CD4-positive, alpha-beta T cell treated with Interleukin-17A for 4 hours (primary cell): ENCODE data around the gene GUCA2B.

Source experiments
- DNase-seq: peaks from one replicate; pipeline ENCODE4 v3.0.0-alpha.2; 2020; ENCODE audit warnings: mixed read lengths

The GUCA2B gene

DNA sequence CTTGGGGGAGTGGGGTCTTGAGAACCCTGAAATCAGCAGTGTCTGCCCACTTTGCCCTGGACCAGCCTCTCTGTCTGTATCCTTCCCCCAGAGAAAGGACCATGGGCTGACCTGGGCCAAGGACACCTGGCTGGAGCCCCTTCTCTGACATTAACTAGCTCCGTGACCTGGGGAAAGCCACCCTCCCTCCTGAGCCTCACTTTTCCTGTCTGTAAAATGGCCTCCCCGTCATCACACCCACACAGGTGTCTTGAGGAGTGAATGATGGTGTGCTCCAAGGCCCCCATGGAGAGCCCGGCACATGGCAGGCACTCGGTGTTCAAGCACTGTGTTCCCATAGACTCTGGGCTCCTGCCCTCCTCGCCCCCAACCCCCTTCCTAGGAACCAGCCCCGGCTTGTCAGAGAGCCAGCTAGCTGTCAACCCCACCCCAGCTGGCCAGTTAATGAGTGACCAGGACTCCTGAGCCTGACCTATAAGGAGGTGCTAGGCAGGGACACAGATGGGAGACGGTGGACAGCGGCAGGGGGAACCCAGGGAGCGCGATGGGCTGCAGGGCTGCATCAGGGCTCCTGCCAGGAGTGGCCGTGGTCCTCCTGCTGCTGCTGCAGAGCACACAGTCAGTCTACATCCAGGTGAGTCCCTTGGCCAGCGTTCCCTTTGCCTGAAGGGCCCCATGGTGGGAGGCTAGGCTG lies at the start of gene GUCA2B:
TSS of gene GUCA2B (plus strand) at position 504 of the 694 bp plus-strand sequence. CDS start at position 545, 41 bp downstream.
- no peak for DNase-seq

DNA sequence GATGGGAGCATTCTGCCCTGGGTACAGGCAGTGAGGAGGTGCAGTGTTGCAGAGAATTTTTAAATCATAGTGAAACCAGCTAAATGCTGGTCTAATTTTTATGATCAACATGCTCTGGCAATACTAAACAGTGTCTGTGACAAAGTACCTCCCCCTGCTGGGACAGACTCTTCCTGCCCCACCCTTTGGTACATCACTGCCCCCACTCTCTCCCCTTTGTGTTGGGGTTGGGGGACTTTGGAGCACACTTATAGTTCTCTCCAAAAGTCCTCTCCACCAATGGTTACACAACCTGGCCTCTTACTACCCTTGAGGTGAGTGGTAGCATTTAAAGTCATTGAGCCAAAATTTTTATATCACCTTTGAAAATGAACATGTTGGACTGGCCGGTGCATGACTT lies 48.2 kb upstream of the GUCA2B start:
- no peak for DNase-seq

DNA sequence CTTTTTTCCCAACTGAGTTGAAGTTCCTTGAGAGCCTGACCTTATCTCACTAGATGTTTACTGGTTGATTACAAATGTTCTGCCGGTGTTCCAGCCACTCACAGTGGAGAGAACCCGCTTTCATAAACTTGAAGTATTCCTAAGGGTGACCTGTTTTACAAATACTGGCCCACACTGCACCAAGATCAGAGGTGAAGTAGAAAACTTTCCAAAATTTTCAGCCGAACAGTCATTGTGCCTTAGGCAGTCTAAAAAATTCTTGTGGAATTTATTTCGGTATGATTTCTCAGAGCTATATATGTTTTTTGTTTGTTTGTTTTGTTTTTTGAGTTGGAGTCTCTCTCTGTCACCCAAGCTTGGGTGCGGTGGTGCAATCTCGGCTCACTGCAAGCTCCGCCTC lies 44.9 kb upstream of the GUCA2B start:
- no peak for DNase-seq

DNA sequence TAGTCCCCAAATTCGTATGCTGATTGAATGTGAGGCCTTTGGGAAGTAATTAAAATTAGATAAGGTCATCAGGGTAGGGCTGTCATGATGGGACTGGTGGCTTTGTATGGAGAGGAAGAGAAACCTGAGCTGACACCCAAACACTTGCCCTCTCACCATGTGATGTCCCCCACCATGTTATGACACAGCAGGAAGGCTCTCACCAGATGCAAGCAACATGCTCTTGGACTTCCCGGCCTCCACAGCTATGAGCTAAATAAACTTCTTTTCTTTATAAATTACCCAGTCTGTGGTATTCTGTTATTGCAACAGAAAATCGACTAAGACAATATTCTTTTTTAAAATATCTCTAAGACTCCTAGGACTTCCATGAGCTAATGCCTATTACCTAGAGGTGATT lies 43.6 kb upstream of the GUCA2B start:
- DNase-seq, result no peak

DNA sequence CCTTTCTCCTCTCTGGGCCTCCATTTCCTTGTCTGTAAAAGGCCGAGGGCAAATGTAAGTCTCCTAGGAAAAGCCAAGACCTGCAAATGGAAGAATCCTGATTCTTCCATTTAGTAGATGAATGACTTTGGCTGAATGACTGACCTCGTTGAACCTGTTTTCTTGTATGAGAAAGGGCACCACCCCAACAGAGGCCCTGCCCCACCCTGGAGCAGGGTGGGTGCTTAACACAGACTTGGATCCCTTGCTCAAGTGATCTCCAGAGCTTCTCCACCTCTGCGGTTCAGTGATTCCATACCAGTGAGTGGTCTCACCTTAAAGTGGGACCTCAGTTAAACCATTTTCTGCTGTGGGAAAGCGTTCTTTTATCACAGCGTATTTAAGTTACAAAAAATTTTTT lies 39.0 kb upstream of the GUCA2B start:
- no peak for DNase-seq

DNA sequence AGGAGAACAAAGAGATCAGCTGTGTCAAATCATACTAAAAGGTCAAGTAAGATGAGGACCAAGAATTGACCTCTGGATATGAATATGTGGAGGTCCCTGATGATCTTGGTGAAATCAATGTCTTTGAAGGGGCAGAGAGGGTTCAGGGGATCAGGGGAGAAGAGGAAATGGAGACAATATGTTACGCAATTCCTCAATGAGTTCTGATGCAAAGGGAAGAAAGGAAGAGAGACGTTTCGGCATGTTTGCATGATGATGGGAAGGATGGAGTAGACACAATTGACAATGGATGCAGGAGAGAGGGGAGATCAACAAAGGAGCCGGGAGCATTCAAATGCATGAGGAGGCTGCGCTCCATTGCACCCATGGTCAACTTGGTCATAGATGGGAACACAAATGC lies 36.0 kb upstream of the GUCA2B start:
- no peak for DNase-seq

DNA sequence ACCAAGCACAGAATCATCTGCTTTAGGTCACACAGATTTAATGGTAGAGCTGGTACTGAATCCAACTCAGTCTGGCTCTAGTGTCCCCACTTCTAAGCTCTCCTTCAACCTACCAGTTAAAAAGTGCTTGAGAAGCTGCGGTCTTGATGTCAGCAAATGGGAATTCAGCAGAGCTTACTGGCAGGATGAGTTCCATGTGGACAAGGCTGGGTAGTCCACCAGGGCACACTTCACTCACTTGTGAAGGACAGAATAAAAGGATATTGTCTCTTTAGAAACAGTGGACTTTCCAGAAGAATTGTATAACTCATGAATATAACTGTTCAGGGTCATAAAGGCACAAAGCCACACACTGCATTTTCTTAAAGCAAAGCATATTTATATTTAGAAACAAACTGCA lies 35.1 kb upstream of the GUCA2B start:
- no peak for DNase-seq

DNA sequence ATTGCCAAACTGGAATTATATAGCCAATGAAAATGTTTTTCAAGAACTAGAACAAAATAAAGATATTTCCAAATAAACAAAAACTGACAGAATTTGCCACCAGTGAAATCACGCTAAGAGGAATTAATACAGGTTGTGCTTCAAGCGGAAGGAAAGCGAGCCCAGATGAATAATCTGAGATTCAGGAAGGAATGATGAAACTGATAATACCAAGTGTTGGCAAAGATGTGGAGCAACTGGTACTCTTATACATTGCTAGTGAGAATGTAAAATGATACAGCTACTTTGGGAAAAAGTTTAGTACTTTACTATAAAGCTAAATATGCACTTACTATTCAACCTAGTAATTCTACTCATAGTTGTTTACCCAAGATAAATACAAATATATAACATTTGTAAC lies 30.8 kb upstream of the GUCA2B start:
- DNase-seq, result no peak

DNA sequence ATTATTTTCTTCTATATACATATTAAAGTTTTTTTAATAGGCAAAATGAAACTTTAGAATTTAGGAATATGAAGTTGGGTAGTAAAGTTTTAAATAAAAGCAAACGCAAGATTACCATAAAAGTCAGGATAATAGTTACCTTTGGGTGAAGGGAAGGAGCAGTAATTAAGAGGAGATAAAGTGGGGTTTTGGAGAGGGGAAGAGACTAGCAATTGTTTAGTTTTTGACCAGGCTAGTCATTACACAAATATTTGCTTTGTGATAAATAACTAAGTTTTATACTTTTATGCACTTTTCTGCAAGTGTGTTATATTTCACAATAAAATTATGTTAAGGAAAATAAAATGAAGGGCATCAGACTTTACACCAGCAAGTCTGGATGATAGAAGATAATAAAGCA lies 27.7 kb upstream of the GUCA2B start:
- DNase-seq, result no peak

DNA sequence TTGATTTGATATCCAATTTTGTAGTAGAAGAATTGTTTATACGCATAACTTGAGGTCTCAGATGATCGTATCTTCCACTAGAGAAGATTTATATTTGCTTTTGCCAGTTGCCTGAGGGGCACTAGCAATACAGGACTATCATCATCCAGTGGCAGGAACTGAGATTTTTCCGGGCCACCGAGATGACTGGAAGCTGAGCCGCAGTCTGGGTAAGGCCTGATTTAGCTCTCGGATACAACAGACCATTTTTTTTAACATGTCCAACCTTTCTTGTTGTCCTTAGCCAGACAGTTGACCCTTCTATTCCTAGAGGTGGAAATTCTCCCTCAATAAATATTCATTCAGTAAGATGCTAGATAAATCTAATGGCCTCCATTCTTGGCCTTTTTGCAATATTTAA lies 25.4 kb upstream of the GUCA2B start:
- no peak for DNase-seq

DNA sequence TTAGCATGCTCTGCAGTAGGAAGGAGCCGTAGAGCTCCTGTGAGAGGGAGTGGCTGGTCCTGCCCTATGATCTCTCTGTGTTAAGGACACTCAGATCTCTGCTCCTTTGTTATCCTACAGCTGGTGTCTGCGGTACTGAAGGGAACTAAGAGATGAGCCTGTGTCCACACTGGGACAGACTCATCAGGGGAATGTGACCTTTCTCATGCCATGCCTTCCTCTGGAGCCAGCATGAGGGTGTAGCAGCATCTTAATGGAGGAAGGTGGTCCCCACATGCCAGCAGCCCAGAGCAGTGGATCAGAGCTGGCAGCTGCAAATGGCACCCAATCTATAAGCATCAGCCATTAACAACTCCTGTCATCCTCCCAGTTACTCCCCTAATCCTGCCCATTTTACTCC lies 24.7 kb upstream of the GUCA2B start:
- DNase-seq, result no peak

DNA sequence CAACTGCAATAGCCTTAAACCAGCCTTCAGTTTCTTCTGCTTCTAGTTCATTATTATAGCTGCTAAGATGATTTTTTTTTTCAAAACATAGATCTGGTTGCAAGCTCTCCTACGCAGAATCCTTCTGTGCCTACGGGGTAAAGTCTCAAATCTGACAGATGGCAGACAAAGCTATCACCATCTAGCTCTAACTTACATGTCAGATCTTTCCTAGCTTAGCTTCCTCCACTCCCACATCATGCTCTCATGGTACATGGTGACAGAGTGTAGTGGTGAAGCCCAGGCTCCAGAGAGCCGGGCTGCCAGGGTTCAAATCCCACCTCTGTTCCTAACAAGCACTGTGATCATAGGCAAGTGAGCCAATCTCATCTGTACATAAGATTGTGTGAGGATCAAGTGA lies 24.2 kb upstream of the GUCA2B start:
- no peak for DNase-seq

DNA sequence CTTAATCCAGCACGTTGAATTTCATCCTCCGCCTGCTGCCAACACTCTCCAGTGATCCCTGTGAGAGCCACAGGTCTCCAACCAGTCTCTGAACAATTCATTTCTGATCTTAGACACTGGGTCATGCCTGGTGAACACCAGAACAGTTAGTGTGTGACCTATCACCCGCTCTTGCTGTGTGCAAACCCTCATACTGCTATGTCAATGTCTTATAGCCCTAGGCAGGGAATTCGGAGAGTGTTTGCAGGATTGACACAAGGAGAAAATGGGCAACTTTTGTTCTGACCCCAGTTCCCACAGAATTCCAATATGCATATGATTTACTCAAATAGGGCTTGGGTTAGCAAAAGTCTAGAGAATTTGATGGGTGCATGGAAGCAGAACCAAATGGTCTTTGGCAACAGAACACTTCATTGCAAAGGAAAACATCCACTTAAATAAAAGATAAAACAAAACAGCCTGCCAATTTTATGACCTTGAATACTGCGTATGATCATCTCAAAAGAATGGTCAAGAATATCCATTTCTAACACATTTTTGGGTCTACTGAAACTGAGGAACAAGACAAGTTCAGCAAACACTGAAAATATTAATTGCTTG lies 23.0 kb upstream of the GUCA2B start:
- no peak for DNase-seq

DNA sequence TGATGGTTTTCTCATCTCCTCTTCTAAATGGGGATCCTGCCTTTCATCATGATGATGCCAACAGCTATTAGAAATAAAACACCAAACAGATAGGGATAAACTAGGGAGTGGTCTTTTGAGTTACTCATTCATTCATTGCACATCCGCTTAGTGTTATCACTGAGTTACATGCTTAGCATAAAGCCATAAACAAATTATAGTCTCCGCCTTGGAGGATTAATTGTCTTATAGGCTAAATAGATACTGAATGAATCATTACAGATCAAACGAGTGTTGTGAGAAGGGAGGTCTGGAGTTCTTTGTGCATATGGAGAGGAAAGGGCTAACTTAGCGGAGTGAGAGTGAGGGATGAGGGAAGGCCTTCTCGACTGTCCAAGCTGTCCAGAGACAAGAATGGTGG lies 19.8 kb upstream of the GUCA2B start:
- DNase-seq, result no peak

DNA sequence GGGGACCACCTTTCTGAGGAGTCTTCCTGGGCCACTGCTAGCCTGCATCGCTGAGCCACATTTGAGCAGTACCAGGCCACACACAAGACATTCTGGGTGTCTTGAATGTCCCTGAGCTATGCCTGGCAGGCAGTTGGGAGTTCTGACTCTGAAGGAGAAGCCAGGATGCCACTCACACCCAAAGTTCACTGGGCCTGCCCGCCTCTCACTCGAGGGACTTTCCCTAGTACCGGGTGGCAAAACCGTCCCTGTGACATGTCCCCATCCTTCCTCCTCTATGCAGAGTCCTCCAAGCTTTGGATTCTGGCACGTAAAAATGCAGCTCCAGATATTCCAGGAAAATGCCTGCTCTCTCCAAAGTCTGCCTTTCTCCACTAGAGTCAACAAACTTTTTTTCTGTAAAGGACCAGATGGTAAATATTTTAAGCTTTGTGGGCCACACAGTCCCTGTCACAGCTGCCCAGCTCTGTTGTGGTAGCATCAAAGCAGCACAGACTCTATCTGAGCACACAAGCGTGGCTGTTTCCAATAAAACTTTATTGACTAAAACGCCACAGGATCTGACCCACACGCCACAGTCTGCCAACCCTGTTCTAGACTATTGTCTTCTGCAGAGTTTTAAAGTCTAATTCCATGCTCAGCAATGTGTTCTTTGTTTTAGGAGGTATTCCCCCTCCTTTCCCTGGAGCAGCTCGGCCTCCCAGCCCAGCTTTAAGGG lies 19.2 kb upstream of the GUCA2B start:
- no peak for DNase-seq

DNA sequence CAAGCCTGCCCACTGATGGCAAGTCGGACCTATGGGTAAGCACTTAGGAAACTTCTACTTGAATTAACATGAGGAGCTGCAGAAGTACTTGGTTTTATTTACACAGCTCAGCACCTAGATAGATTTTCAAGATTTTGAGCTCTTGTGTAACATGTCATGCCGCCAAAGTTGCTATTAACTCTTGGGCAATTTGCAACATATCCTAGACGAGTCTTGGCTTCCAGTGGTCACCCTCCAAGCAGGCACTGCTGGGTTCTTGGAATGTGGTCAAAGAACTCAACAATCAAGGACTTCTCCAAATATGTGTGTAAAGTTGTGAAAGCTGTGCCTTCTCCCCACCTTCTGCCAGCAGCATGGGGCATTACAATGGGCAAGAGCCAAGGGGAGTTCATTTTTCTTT lies 17.8 kb upstream of the GUCA2B start:
- DNase-seq, result no peak

DNA sequence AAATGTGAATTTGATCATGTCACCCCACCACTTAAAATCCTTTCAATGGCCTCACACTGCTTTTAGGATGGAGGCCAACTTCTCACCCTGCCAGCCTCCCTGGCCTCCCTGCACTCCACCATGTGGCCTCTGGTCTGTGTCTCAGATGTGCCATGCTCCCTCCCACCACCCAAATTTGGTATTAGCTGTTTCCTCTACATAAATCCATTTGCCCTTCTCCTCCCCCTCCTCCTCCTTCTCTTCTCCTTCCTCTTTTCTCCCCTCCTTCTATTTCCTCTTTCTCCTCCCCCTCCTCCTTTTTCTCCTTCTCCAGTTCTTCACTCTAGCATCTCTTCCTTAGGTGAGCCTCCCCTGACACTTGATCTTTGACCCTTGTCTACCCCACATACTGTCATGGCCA lies 16.7 kb upstream of the GUCA2B start:
- no peak for DNase-seq

DNA sequence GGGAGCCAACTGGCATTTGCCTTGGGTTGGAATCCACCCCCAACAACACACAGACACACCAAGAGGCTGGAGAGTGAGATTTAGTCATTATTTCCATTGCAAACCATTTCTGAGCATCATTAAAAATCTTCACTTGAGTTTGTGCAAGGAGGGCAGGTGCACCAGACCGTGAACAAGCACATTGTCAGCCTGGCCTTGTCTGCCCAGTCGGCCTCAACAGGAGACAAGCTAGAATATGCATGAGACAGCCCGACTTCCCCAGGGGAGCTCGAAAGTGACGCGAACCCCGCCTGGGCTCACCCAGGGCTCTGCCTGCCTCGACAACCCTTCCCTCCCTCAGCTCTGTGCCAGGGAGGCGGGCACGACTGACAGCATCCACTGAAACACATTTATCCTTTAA lies 15.4 kb upstream of the GUCA2B start:
- no peak for DNase-seq

DNA sequence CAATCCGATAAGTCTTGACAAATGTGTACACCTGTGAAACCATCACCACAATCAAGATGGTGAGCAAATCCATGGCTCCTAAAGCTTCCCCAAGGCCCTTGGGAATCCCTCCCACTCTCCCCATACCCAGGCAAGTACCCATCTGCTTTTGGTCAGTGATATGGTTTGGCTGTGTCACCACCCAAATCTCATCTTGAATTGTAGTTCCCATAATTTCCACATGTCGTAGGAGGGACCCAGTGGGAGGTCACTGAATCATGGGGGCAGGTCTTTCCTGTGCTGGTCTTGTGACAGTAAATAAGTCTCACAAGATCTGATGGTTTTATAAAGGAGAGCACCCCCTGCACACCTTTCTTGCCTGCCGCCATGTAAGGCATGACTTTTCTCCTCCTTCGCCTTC lies 14.6 kb upstream of the GUCA2B start:
- DNase-seq, result no peak

DNA sequence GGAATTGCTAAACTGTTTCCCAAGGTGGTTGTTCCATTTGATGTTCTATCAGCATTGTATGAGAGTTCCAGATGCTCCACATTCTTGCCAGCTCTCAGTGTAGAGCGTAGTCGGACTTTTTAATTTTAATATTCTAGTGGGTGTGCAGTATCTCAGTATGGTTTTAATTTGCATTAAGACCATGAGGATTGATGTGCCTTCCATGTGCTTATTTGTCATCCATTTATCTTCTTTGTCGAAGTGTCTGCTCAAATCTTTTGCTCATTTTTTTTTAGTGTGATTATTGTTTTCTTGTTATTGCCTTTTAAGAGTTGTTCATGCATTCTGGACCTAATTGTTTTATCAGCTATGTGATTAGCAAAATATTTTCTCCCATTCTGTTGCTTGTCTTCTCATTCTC lies 13.8 kb upstream of the GUCA2B start:
- DNase-seq, result no peak

DNA sequence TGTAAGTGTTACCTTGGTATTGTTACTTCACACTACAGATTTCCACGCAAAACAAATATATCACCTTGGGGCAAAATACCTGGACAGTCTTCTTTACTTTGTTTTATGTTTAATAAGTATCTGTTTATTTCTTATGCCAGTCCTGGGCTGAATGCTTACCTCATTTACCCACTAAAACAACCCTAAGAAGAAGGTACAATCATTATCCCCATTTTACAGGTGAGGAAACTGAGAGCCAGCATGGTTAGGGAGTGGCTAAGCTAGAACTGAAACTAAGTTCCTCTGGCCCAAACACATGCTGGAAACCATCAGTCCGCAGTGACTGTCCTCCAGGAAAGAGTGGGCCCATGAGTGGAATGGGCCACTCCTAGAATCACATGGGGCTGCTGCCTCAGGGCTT lies 13.0 kb upstream of the GUCA2B start:
- no peak for DNase-seq

DNA sequence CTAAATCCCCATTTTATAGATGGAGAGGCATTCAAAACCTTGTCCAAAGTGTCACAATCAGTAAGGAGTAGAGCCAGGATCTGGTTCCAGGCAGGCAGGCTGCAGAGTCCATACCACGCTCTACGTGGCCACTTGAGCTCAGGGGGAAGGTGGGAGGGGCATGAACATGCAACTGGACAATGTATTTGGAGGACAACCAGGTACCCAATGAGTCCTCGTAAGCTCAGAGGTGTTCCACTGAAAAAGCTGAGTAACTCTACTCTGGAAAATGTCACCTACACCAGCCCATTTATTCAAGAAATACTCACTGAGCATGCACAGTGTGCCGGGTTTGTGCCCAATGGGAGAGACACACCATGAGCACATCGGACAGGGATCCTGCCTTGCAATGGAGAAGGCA lies 11.2 kb upstream of the GUCA2B start:
- no peak for DNase-seq

DNA sequence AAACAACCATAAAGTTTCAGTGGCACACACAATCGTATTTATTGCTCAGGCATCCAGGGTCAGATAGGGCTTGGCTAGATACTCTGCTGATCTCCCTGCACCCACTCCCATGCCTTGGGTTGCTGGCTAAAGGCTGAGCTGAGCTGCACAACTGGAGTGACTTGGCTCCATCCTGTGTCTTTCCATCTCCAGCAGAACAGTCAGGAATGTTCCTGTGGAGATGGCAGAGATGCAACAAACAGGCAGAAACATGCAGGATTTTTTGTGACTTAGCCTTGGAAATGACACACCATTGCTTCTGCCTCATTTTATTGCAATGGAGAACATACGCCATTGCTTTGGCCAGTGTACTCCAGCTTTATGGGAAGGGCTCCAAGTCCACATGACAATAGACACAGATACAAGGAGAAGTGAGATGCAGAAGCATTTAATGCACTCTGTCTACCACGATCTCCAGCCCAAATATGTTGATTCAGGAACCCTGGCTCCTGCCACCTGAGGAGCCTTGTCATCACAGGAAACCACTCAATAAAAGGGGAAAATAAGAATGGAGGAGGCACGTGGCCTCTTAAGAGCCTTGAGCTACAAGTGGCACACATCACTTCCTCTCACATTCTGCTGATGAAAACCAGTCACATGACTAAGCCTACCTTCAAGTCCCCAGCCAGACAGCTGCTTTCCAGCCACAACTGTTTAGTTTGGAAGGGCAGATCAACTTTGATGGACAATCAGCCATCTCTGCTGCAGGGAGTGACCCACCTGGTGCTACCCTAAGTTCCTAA lies 10.1 kb upstream of the GUCA2B start:
- no peak for DNase-seq
